ENCODE results near the gene SLC43A1. TPM values are rescaled to one million over a fixed set of nuclear protein-coding genes. Genes with fewer than 3 reads are reported as not detected.

The SLC43A1 gene
- total RNA-seq, 4 donors from 2014 or later: 13.1 to 48.4 (median 22.5) TPM

- peaks cover 0 to 8% of the 10 kb centered on the region in 2 donors for H3K4me1 ChIP-seq
- intact Hi-C loops (cut with DNase I; ENCODE audit: low total_unique reads): no loop called here
- no peak overlapping the region for H3K27ac ChIP-seq
- no peak for TF ChIP-seq POLR2A (IDR thresholded peaks at IDR 0.05)
- no peak for TF ChIP-seq CTCF (IDR thresholded peaks at IDR 0.05)
- H3K36me3 ChIP-seq: no peaks in the 10 kb centered on the region
- H3K9me3 ChIP-seq: no peaks in the 10 kb centered on the region
- H3K4me3 ChIP-seq: no peak overlapping the region
- no peaks in the 10 kb centered on the region for H3K27me3 ChIP-seq
- DNase-seq: no peak
Measured at GRCh38 chr11:57483562-57483918, 32.0 kb downstream of the SLC43A1 start.

GRCh38 chr11:57482782-57483561 lies 32.5 kb downstream of the SLC43A1 start:
- Histone ChIP-seq H3K4me3 (no peak overlapping the region), H3K27me3 (no peaks in the 10 kb centered on the region), H3K9me3 (no peaks in the 10 kb centered on the region), H3K4me1 (peaks cover 0 to 8% of the 10 kb centered on the region in 2 donors), H3K27ac (no peak overlapping the region), H3K36me3 (no peaks in the 10 kb centered on the region)
- TF ChIP-seq CTCF (IDR thresholded peaks at IDR 0.05) (peak; percentile 27 to 58 (median 50)), POLR2A (IDR thresholded peaks at IDR 0.05) (no peak)
- intact Hi-C loops (cut with DNase I; ENCODE audit: low total_unique reads): no loop called here
- DNase-seq: no peak

- DNase-seq: no peak
- Histone ChIP-seq H3K27me3 (no peaks in the 10 kb centered on the region), H3K36me3 (no peaks in the 10 kb centered on the region), H3K9me3 (no peaks in the 10 kb centered on the region), H3K4me1 (peaks cover 0 to 8% of the 10 kb centered on the region in 2 donors), H3K27ac (no peak overlapping the region), H3K4me3 (no peak overlapping the region)
- TF ChIP-seq CTCF (IDR thresholded peaks at IDR 0.05): no peak
- TF ChIP-seq POLR2A (IDR thresholded peaks at IDR 0.05): no peak
- intact Hi-C loops (cut with DNase I; ENCODE audit: low total_unique reads): no loop called here
Measured at GRCh38 chr11:57481915-57482781, 33.4 kb downstream of the SLC43A1 start.

- intact Hi-C loops (cut with DNase I; ENCODE audit: low total_unique reads): no loop called here
- no peak for TF ChIP-seq CTCF (IDR thresholded peaks at IDR 0.05)
- no peak for TF ChIP-seq POLR2A (IDR thresholded peaks at IDR 0.05)
- no peak overlapping the region for H3K4me3 ChIP-seq
- peaks cover 0 to 8% of the 10 kb centered on the region in 2 donors for H3K4me1 ChIP-seq
- no peaks in the 10 kb centered on the region for H3K9me3 ChIP-seq
- H3K27ac ChIP-seq: no peak overlapping the region
- no peaks in the 10 kb centered on the region for H3K36me3 ChIP-seq
- H3K27me3 ChIP-seq: no peaks in the 10 kb centered on the region
- DNase-seq: no peak
Measured at GRCh38 chr11:57481315-57481714, 34.2 kb downstream of the SLC43A1 start.
